ENCODE data around the gene CORO1A.
A peak's percentile ranks its signal among the peaks of the same experiment; 100 is the strongest.

Gene CORO1A

DNA sequence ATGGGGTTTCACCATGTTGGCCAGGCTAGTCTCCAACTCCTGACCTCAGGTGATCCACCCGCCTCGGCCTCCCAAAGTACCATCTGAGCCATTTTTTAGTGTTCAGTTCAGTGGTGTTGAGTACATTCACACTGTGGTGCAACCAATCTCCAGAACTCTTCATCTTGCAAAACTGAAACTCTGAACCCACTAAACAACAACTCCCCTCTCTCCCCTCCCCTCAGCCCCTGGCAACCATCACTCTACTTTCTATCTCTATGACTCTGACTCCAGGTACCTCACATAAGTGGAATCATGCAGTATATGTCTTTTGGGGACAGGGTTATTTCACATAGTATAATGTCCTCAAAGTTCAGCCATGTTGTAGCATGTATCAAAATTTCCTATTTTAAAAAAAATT, 41.7 kb upstream of the CORO1A start:
- no peak overlapping the region for H3K9ac ChIP-seq
- H3K36me3 ChIP-seq (ENCODE audit: insufficient read depth) = no peaks in the 10 kb centered on the region
- peak overlapping the region; percentile 0; the same call in 1 of the 2 replicates for H2AFZ ChIP-seq (ENCODE audit: low read depth)
- H4K20me1 ChIP-seq (ENCODE audit: insufficient read depth) = no peaks in the 10 kb centered on the region
- H3K4me1 ChIP-seq (ENCODE audit: low read depth, poor library complexity, severe bottlenecking) = no peaks in the 10 kb centered on the region
- no peaks in the 10 kb centered on the region for H3K79me2 ChIP-seq (ENCODE audit: insufficient read depth, low read depth)
- H3K4me2 ChIP-seq = no peak overlapping the region
- TF ChIP-seq, protein P1, sequence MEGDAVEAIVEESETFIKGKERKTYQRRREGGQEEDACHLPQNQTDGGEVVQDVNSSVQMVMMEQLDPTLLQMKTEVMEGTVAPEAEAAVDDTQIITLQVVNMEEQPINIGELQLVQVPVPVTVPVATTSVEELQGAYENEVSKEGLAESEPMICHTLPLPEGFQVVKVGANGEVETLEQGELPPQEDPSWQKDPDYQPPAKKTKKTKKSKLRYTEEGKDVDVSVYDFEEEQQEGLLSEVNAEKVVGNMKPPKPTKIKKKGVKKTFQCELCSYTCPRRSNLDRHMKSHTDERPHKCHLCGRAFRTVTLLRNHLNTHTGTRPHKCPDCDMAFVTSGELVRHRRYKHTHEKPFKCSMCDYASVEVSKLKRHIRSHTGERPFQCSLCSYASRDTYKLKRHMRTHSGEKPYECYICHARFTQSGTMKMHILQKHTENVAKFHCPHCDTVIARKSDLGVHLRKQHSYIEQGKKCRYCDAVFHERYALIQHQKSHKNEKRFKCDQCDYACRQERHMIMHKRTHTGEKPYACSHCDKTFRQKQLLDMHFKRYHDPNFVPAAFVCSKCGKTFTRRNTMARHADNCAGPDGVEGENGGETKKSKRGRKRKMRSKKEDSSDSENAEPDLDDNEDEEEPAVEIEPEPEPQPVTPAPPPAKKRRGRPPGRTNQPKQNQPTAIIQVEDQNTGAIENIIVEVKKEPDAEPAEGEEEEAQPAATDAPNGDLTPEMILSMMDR (conservative IDR thresholded peaks at IDR 0.05; ENCODE audit: low read depth, low read length) = no peak
- H3K27me3 ChIP-seq (ENCODE audit: insufficient read depth, low read depth) = no peaks in the 10 kb centered on the region
- no peak overlapping the region for H3K27ac ChIP-seq
- H3K4me3 ChIP-seq (IDR thresholded peaks at IDR 0.05; ENCODE audit: insufficient read depth, low read depth, low read length) = no peak overlapping the region

DNA sequence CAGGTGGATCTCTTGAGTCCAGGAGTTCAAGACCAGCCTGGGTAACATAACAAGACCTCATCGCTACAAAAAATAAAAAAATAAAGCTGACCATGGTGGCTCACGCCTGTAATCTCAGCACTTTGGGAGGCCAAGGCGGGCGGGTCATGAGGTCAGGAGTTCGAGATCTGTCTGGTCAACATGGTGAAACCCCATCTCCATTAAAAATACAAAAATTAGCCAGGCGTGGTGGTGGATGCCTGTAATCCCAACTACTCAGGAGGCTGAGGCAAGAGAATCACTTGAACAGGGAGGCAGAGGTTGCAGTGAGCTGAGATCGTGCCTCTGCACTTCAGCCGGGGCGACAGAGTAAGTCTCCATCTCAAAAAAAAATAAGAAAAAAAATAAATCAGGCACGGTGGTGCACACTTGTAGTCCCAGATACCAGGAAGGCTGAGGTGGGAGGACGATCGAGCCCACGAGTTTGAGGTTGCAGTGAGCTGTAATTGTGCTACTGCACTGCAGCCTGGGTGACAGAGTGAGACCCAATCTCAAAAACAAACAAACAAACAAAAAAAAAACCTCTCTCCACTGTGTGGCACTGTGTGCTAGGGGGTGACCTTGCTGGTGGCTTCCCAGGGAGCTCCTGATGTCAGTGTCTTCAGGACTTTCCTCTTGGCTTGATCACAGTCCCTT, 40.6 kb upstream of the CORO1A start:
- TF ChIP-seq, protein P1 (conservative IDR thresholded peaks at IDR 0.05; ENCODE audit: low read depth, low read length) = no peak; the same call in 1 of the 2 replicates
- H4K20me1 ChIP-seq (ENCODE audit: insufficient read depth) = no peaks in the 10 kb centered on the region
- H3K27me3 ChIP-seq (ENCODE audit: insufficient read depth, low read depth) = no peaks in the 10 kb centered on the region
- no peak overlapping the region for H3K9ac ChIP-seq
- no peak overlapping the region for H3K4me2 ChIP-seq
- no peaks in the 10 kb centered on the region for H3K36me3 ChIP-seq (ENCODE audit: insufficient read depth)
- no peak overlapping the region for H3K4me3 ChIP-seq (IDR thresholded peaks at IDR 0.05; ENCODE audit: insufficient read depth, low read depth, low read length)
- no peak overlapping the region for H3K27ac ChIP-seq
- no peaks in the 10 kb centered on the region for H3K79me2 ChIP-seq (ENCODE audit: insufficient read depth, low read depth)
- H2AFZ ChIP-seq (ENCODE audit: low read depth) = no peak overlapping the region
- no peaks in the 10 kb centered on the region for H3K4me1 ChIP-seq (ENCODE audit: low read depth, poor library complexity, severe bottlenecking)

DNA sequence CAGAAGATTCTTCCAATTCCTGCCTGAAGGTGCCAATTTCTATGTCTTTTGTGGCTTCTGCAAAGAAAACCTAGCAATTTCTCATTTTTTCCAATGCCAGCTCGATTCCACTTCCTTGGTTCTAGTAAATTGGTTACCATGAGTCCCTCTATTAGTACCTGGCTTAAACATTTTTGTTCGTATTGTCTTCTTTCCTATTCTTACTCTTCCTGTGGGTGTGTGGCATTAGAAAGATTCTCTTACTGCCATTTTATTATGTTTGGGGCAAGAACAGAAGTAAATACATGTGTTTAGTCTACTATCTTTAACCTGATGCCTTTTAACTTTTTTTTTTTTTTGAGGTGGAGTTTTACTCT, 40.1 kb upstream of the CORO1A start:
- no peak overlapping the region for H3K4me2 ChIP-seq
- no peak overlapping the region for H3K4me3 ChIP-seq (IDR thresholded peaks at IDR 0.05; ENCODE audit: insufficient read depth, low read depth, low read length)
- H3K36me3 ChIP-seq (ENCODE audit: insufficient read depth) = no peaks in the 10 kb centered on the region
- H4K20me1 ChIP-seq (ENCODE audit: insufficient read depth) = no peaks in the 10 kb centered on the region
- no peaks in the 10 kb centered on the region for H3K27me3 ChIP-seq (ENCODE audit: insufficient read depth, low read depth)
- H3K4me1 ChIP-seq (ENCODE audit: low read depth, poor library complexity, severe bottlenecking) = no peaks in the 10 kb centered on the region
- H3K9ac ChIP-seq = no peak overlapping the region
- H2AFZ ChIP-seq (ENCODE audit: low read depth) = no peak overlapping the region
- TF ChIP-seq, protein P1 (conservative IDR thresholded peaks at IDR 0.05; ENCODE audit: low read depth, low read length) = no peak
- H3K79me2 ChIP-seq (ENCODE audit: insufficient read depth, low read depth) = no peaks in the 10 kb centered on the region
- H3K27ac ChIP-seq = no peak overlapping the region

DNA sequence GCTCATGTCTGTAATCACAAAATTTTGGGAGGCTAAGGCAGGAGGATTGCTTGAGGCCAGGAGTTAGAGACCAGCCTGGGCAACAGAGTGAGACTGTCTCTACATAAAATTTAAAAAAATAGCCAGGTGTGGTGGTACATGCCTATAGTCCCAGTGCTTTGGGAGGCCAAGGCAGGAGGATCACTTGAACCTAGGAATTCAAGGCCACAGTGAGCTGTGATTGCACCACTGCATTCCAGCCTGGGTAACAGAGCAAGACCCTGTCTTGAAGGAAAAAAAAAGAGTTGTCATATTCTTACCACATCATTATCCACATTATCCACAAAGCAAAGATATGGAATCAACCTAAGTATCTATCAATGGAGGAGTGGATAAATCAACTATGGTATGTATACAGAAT, 39.4 kb upstream of the CORO1A start:
- no peaks in the 10 kb centered on the region for H3K27me3 ChIP-seq (ENCODE audit: insufficient read depth, low read depth)
- H3K4me2 ChIP-seq = no peak overlapping the region
- no peak overlapping the region for H3K27ac ChIP-seq
- no peak overlapping the region for H3K4me3 ChIP-seq (IDR thresholded peaks at IDR 0.05; ENCODE audit: insufficient read depth, low read depth, low read length)
- no peaks in the 10 kb centered on the region for H3K4me1 ChIP-seq (ENCODE audit: low read depth, poor library complexity, severe bottlenecking)
- no peaks in the 10 kb centered on the region for H4K20me1 ChIP-seq (ENCODE audit: insufficient read depth)
- H3K36me3 ChIP-seq (ENCODE audit: insufficient read depth) = no peaks in the 10 kb centered on the region
- no peaks in the 10 kb centered on the region for H3K79me2 ChIP-seq (ENCODE audit: insufficient read depth, low read depth)
- H3K9ac ChIP-seq = no peak overlapping the region
- TF ChIP-seq, protein P1 (conservative IDR thresholded peaks at IDR 0.05; ENCODE audit: low read depth, low read length) = no peak
- H2AFZ ChIP-seq (ENCODE audit: low read depth) = no peak overlapping the region
